ENCODE results near the gene DEDD2. TPM values are rescaled to one million over a fixed set of nuclear protein-coding genes. Genes with fewer than 3 reads are reported as not detected.

Gene DEDD2
- total RNA-seq, result 29.2 and 39.0 TPM in 2 replicates

GRCh38 chr19:42217520-42218437 is at the start of gene DEDD2:
DEDD2 (minus strand) TSS chr19:42217677; CDS start chr19:42217007, 670 bp downstream.

GRCh38 chr19:42254850-42255765 is 37.6 kb upstream of the DEDD2 start, which contains the start of gene ERF:
ERF (minus strand) TSS chr19:42255128; CDS start chr19:42254999, 129 bp downstream.

GRCh38 chr19:42242512-42243409 is 25.3 kb upstream of the DEDD2 start, which contains the start of gene GSK3A:
GSK3A (minus strand) TSS chr19:42242602; CDS start chr19:42242465, 137 bp downstream.

GRCh38 chr19:42219812-42220750 is 2.6 kb upstream of the DEDD2 start, which contains the start of gene ZNF526:
ZNF526 (plus strand) TSS chr19:42220312; CDS start chr19:42224404, 4,092 bp downstream.

Other genes starting within 250 kb of the DEDD2 start
- gene ATP1A3, start 223.4 kb downstream of the DEDD2 start, total RNA-seq, result not detected in 2 replicates
- gene GRIK5, start 147.5 kb downstream of the DEDD2 start, total RNA-seq, result under 0.01 TPM in 1 of 2 replicates, not detected in the other
- gene ZNF574, start 141.5 kb downstream of the DEDD2 start, total RNA-seq, result 13.6 and 32.6 TPM in 2 replicates
- 11.6 and 17.3 TPM in 2 replicates for gene POU2F2, start 85.2 kb downstream of the DEDD2 start, total RNA-seq
- 18.2 and 23.0 TPM in 2 replicates for gene ZNF526, start 2.6 kb upstream of the DEDD2 start, total RNA-seq
- gene GSK3A, start 24.9 kb upstream of the DEDD2 start, total RNA-seq, result 23.2 and 33.4 TPM in 2 replicates
- 19.5 and 39.9 TPM in 2 replicates for gene ERF, start 37.5 kb upstream of the DEDD2 start, total RNA-seq
- gene CIC, start 51.6 kb upstream of the DEDD2 start, total RNA-seq, result 38.5 and 41.5 TPM in 2 replicates
- 0.22 and 0.86 TPM in 2 replicates for gene PRR19, start 84.5 kb upstream of the DEDD2 start, total RNA-seq
- 27.8 and 31.2 TPM in 2 replicates for gene PAFAH1B3, start 84.9 kb upstream of the DEDD2 start, total RNA-seq
- gene TMEM145, start 95.6 kb upstream of the DEDD2 start, total RNA-seq, result not detected in 2 replicates
- 17.0 and 24.1 TPM in 2 replicates for gene MEGF8, start 108.0 kb upstream of the DEDD2 start, total RNA-seq
- gene CNFN, start 172.6 kb upstream of the DEDD2 start, total RNA-seq, result not detected in 2 replicates
- 1.9 and 4.4 TPM in 2 replicates for gene LIPE, start 209.7 kb upstream of the DEDD2 start, total RNA-seq
- gene CXCL17, start 225.3 kb upstream of the DEDD2 start, total RNA-seq, result not detected in 2 replicates

Measured in placental pericyte (primary cell).